ENCODE data around the gene TMPRSS11D.
A peak's percentile ranks its signal among the peaks of the same experiment; 100 is the strongest.

The TMPRSS11D gene

GRCh38 chr4:67785528-67785927 lies 98.3 kb downstream of the TMPRSS11D start:
- DNase-seq (ENCODE audit: low read depth), result no peak

GRCh38 chr4:67779631-67780030 lies 104.2 kb downstream of the TMPRSS11D start:
- no peak overlapping the region for H3K4me3 ChIP-seq (ENCODE audit: low read length)
- DNase-seq (ENCODE audit: low read depth), result peak; percentile 79
- no peak for TF ChIP-seq CTCF (conservative IDR thresholded peaks at IDR 0.05; ENCODE audit: low read depth, low read length)

More at GRCh38 chr4:67785528-67785927, 98.3 kb downstream of the TMPRSS11D start:
- no peak for TF ChIP-seq CTCF (conservative IDR thresholded peaks at IDR 0.05; ENCODE audit: low read depth, low read length)
- H3K4me3 ChIP-seq (ENCODE audit: low read length), result no peak overlapping the region

GRCh38 chr4:67776746-67777145 lies 107.1 kb downstream of the TMPRSS11D start:
- no peak overlapping the region for H3K4me3 ChIP-seq (ENCODE audit: low read length)
- DNase-seq (ENCODE audit: low read depth), result no peak
- TF ChIP-seq CTCF (conservative IDR thresholded peaks at IDR 0.05; ENCODE audit: low read depth, low read length), result no peak
